T1000 (cell line): ENCODE results near the gene LRBA.
"Not testable (repeated sequence)": the region's sequence is repeated elsewhere in the genome, so short reads cannot be mapped to it uniquely, and the experiment has no call there.

Source experiments
- DNase-seq: peaks from one replicate; lab custom pipeline; 2025; ENCODE audit warnings: mixed read lengths; lab: John Stamatoyannopoulos, UW

Gene LRBA

DNA sequence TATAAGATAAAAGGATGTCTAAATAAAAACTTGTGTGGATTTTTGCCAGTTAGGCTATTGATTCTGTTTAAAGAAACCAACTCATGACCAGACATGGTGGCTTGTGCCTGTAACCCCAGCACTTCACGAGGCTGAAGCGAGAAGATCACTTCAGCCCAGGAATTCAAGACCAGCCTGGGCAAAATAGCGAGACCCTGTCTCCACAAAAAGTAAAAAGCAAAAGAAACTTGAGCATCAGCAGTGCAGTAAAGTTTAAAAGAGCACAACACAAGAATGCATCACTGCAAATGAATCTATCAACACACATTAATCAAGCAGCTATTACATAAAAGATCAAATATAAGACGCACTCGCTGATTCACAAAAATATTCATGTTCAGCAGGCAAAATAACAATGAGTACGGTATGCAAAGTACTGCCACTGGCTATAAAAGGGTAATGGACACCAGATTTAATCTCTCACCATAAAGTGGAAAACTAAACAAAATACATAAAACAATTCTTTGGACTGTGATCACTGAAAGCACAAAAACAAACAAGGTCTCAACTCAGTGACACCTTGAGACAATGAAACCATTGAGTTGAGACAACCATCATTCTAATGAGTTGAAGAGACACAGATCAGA is 41.3 kb downstream of the LRBA start:
- no peak for DNase-seq

- DNase-seq: no peak
Observed at GRCh38 chr4:150972592-150972991, 42.5 kb downstream of the LRBA start.

DNA sequence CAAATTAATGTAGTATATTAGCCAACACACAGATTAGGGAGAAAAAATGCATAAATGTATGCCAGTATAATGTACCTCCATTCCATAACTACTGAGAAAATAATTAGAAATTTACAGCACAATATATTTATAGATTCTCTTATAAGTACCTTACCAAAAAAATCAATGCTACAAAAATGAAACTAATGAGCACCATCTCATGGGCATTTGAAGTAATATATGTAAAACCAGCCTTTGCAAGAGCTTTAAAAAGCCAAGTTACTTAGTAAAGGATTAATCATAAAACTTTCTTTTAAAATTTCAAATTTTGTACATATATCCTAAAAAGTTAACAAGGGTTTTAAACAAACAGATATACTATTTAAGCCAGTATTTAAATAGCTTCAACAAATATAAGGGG is 43.2 kb downstream of the LRBA start:
- no peak for DNase-seq

DNA sequence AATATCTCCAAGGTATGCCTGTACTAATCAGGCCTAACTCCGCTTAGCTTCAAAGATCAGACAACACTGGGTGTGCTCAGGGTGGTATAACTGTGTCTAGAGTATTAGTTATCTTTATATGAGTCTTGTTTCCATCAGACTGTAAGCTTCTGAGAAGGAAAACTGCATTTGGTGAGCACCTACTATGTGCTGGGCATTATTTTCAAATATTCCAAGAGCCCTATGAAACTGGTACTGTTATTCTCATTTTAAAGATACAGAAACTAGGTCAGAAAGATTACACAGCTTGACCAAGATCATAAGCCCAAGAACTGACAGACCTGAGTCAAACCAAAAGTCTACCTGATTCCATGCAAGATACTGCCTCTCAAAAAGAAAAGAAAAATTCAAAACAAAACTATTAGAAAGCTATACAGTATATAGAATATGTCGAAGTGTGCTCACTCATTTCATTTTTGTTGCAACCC is 44.4 kb downstream of the LRBA start:
- DNase-seq: no peak

- no peak for DNase-seq
Observed at GRCh38 chr4:150964754-150965153, 50.3 kb downstream of the LRBA start.

DNA sequence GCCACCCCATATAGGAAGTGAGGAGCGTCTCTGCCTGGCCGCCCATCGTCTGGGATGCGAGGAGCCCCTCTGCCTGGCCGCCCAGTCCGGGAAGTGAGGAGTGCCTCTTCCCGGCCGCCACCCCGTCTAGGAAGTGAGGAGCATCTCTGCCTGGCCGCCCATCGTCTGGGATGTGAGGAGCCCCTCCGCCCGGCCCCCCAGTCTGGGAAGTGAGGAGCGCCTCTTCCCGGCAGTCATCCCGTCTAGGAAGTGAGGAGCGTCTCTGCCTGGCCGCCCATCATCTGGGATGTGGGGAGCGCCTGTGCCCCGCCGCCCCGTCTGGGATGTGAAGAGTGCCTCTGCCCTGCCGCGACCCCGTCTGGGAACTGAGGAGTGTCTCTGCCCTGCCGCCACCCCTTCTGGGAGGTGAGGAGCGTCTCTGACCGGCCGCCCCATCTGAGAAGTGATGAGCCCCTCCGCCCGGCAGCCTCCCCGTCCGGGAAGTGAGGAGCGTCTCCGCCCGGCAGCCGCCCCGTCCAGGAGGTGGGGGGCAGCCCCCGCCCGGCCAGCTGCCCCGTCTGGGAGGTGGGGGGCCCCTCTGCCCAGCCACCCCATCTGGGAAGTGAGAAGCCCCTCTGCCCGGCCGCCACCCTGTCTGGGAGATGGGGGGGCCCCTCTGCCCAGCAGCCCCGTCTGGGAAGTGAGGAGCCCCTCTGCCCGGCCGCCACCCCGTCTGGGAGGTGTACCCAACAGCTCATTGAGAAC is 51.3 kb downstream of the LRBA start:
- DNase-seq: not testable (repeated sequence)

DNA sequence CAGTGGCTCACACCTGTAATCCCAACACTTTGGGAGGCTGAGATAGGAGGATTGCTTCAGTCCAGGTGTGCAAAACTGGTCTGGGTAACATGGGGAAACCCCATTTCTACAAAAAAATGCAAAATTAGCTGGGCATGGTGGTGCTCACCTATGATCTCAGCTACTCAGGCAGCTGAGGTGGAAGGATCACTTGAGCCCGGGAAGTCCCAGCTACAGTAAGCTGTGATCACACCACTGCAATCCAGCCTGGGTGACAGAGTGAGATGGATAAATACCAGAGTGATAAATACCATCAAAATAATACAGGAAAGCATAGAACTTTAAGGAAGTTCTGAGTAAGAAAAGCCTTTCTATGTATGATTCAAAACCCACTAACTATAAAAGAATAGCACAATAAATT is 52.8 kb downstream of the LRBA start:
- DNase-seq: no peak

- DNase-seq: no peak
Observed at GRCh38 chr4:150961566-150961965, 53.5 kb downstream of the LRBA start.

DNA sequence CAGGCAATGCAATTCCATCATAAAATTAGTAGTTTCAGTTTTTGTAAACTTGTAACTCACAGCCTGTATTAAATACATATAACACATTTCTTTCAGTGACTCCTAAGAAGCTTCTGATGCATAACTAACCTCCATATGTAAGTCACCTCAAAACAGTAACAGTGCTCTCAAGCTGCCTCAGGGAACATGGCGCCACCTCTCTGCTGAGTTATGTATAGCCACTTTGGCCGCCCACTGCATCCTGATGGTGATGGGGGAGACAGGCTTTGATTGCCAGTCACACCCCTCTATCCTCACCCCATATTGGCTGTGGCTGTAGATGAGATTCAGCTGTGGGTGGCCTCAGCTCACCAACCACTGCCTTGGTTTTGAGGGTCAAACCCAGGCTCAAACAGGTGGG is 54.3 kb downstream of the LRBA start:
- DNase-seq: no peak

GRCh38 chr4:150960079-150960478 is 55.0 kb downstream of the LRBA start:
- no peak for DNase-seq

DNA sequence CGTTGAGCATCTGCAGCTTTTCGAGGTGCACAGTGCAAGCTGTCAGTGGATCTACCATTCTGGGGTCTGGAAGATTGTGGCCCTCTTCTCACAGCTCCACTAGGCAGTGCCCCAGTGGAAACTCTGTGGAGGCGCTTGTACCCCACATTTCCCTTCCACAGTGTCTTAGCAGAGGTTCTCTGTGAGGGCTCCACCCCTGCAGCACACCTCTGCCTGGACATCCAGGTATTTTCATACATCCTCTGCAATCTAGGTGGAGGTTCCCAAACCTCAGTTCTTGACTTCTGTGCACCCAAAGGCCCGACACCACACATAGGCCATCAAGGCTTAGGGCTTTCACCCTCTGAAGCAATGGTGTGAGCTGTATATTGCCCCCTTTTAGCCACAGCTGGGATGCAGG is 57.1 kb downstream of the LRBA start:
- DNase-seq: not testable (repeated sequence)

DNA sequence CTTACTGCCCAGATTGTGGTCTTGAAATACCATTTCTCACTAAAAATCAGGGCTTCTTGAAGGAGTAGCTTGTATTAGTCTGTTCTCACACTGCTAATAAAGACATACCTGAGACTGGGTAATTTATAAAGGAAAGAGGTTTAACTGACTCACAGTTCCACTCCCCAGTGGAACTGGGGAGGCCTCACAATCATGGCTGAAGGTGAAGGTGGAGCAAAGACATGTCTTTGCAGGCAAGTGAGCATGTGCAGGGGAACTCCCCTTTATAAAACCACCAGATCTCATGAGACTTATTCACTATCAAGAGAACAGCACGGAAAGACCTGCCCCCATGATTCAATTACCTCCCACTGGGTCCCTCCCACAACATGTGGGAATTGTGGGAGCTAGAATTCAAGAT is 58.0 kb downstream of the LRBA start:
- DNase-seq: not testable (repeated sequence)

- DNase-seq: not testable (repeated sequence)
Observed at GRCh38 chr4:150953916-150954315, 61.2 kb downstream of the LRBA start.

- no peak for DNase-seq
Observed at GRCh38 chr4:150952167-150952845, 62.8 kb downstream of the LRBA start.

DNA sequence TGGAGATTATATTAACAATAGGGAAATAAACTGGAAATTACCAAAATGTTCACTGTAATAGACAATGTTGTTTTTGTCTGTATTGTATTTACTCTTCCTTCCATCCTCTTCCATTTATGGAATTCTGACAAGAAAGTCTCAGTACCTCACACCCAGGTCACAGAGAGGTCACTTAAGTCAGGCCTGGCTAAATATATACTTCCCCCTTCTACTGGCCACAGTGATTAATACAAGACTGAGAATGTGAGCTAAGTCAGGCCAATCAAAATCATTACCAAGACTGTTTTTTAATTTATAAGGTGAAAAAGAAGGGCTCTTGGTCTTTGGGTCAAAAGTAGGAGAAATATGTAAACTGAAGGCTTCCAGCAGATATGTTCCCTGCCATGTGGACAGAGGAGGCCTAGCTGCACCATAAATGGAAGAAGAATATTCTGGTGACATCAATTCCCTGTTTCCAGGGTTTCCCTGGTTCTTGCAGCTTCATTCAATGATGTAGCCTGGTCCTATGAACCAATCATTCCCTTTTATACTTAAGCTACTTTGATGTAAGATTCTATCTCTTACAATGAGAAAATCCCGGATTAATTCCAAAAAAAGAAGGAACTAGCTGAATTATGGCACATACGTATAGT is 64.3 kb downstream of the LRBA start:
- DNase-seq: no peak

- no peak for DNase-seq
Observed at GRCh38 chr4:150949943-150950342, 65.1 kb downstream of the LRBA start.

DNA sequence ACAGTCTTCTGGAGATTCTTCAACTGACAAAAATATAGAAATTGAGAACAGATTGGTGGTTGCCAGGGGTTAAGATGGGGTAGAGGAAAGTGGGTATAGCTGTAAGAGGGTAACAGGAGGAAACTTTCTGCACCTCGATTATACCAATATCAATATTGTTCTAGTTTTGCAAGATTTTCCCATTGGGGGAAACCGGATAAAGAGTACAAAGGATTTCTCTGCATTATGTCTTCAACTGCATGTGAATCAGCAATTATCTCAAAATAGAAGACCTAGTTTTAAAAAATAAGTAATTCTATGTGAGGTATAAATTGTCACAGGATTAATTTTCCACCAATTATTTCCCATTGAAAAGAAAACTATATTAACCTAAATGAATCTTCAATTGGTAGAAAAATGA is 65.7 kb downstream of the LRBA start:
- no peak for DNase-seq

- DNase-seq: no peak
Observed at GRCh38 chr4:150948710-150949109, 66.4 kb downstream of the LRBA start.

DNA sequence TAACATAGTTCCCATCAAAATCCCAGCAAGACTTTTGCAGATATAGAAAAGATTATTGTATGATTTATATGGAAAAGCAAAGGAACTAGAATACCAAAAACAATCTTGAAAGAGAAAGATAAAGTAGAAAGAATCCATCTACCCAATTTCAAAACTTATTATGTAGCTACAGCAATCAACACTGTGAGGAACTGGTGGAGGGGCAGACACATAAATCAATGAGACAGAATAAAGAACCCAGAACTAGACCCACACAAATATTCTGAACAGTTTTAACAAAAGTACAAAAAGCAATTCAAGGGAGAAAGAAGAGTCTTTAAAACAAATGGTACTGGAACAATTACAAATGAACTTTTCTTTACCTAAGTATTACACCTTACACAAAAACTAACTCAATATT is 67.0 kb downstream of the LRBA start:
- DNase-seq: no peak

- no peak for DNase-seq
Observed at GRCh38 chr4:150944660-150945059, 70.4 kb downstream of the LRBA start.

DNA sequence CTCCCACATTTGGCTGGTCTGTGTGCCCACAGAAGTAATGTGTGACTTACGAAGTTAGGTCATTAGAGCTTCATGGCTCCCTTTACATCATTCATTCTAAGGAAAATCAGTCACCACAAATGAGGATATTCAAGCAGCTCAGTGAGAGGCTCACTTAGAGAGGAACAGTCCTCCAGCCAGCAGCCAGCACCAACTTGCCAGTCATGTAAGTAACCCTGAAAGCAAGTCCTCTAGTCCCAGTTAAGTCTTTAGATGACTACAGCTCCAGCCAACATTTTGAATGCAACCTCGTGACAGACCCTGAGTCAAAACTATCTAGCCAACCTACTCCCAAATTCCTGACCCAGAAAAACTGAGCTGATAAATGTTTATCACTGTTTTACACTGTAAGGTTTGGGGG is 71.3 kb downstream of the LRBA start:
- DNase-seq: no peak

- DNase-seq: no peak
Observed at GRCh38 chr4:150943126-150943525, 72.0 kb downstream of the LRBA start.

DNA sequence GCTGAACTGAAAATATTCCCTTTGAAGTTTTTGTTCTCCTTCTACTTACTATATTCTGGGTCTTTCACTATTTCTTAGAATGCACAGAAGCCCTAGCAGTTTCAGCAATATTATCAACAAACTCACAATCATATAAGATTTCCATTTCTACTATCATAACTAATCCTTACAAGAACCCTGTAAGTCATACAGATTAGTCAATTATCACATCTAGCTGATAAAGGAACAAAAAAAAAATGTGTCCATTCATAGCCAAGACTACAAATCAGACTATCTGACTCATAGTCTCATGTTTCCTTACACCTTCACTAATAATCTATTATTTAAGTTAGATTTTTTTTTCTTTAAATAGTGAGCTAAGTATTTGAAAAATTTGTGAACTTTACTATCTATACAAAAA is 72.5 kb downstream of the LRBA start:
- no peak for DNase-seq
